HL-60 (cell line): ENCODE measurements around the gene DNTTIP2.

Experiments used
- GABPA ChIP-seq: IDR thresholded peaks from 2 replicates; pipeline ENCODE4 v1.6.1; 2012; ENCODE audit warnings: low read depth
- POLR2AphosphoS5 ChIP-seq: IDR thresholded peaks from 2 replicates; pipeline ENCODE4 v1.6.1; 2012; ENCODE audit warnings: low read depth
- REST ChIP-seq: IDR thresholded peaks from 2 replicates; pipeline ENCODE4 v1.6.1; 2012; ENCODE audit warnings: low read depth; ENCODE audit not compliant: insufficient replicate concordance
- TF ChIP-seq, protein P1 (sequence below): IDR thresholded peaks from one replicate; pipeline ENCODE4 v1.5.1; 2011; ENCODE audit warnings: low read length, control low read depth, inconsistent platforms; ENCODE audit not compliant: insufficient read depth

GRCh38 chr1:93888900-93889299 is 9.9 kb upstream of the DNTTIP2 start:
- TF ChIP-seq, protein P1, sequence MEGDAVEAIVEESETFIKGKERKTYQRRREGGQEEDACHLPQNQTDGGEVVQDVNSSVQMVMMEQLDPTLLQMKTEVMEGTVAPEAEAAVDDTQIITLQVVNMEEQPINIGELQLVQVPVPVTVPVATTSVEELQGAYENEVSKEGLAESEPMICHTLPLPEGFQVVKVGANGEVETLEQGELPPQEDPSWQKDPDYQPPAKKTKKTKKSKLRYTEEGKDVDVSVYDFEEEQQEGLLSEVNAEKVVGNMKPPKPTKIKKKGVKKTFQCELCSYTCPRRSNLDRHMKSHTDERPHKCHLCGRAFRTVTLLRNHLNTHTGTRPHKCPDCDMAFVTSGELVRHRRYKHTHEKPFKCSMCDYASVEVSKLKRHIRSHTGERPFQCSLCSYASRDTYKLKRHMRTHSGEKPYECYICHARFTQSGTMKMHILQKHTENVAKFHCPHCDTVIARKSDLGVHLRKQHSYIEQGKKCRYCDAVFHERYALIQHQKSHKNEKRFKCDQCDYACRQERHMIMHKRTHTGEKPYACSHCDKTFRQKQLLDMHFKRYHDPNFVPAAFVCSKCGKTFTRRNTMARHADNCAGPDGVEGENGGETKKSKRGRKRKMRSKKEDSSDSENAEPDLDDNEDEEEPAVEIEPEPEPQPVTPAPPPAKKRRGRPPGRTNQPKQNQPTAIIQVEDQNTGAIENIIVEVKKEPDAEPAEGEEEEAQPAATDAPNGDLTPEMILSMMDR = no peak
- TF ChIP-seq POLR2AphosphoS5 (no peak), GABPA (no peak), REST (no peak)
